Spleen (tissue), 11 donors: ENCODE results near the gene MAPK11. TPM values are rescaled to one million over a fixed set of nuclear protein-coding genes. Genes with fewer than 3 reads are reported as not detected.

Experiments used
- DNase-seq: peaks from one replicate; pipeline ENCODE4 v3.0.0-alpha.2; 2020
- H3K27ac ChIP-seq, 8 donors: fragments of 200-600 bp; sonication (generic) in 7 of 8; 1 replicate in 4 of 8; 2 replicates in 4 of 8; pipeline versions ENCODE4 v1.5.0 to v1.8.0; 2016 to 2021; ENCODE audit warnings: inconsistent platforms in 4 of 8, mild to moderate bottlenecking in 4 of 8, moderate library complexity in 1 of 8
- H3K27me3 ChIP-seq, 7 donors: fragments of 200-600 bp; sonication (generic) in 6 of 7; replicated peaks in 1 of 7; 1 replicate in 4 of 7; 2 replicates in 3 of 7; pipeline versions ENCODE4 v1.5.0 to v1.8.0; 2016 to 2021; ENCODE audit warnings: inconsistent platforms in 3 of 7, mild to moderate bottlenecking in 1 of 7
- H3K36me3 ChIP-seq, 6 donors: fragments of 200-600 bp; sonication (generic) in 5 of 6; 1 replicate in 4 of 6; 2 replicates in 2 of 6; pipeline versions ENCODE4 v1.5.0 to v1.8.0; 2016 to 2021; ENCODE audit warnings: inconsistent platforms in 2 of 6
- H3K4me1 ChIP-seq, 6 donors: fragments of 200-600 bp; sonication (generic) in 5 of 6; 1 replicate in 3 of 6; 2 replicates in 3 of 6; pipeline versions ENCODE4 v1.5.0 to v1.8.0; 2016 to 2021; ENCODE audit warnings: inconsistent platforms in 3 of 6
- H3K4me3 ChIP-seq, 8 donors: fragments of 200-600 bp; sonication (generic) in 7 of 8; 1 replicate in 4 of 8; 2 replicates in 4 of 8; pipeline versions ENCODE4 v1.5.0 to v1.8.0; 2016 to 2021; ENCODE audit warnings: inconsistent platforms in 4 of 8, mild to moderate bottlenecking in 4 of 8, moderate library complexity in 2 of 8
- H3K9me3 ChIP-seq, 8 donors: fragments of 200-600 bp; sonication (generic) in 7 of 8; 1 replicate in 4 of 8; 2 replicates in 4 of 8; pipeline versions ENCODE4 v1.5.0 to v1.8.0; 2016 to 2021; ENCODE audit warnings: inconsistent platforms in 4 of 8
- POLR2A ChIP-seq, 3 donors: fragments of 450-650 bp; IDR thresholded peaks; one replicate each; pipeline ENCODE4 v1.5.1; 2017; ENCODE audit warnings: antibody characterized with exemption in 3 of 3, mild to moderate bottlenecking in 1 of 3
- POLR2AphosphoS5 ChIP-seq, 3 donors: sonication (generic); formaldehyde crosslinking; IDR thresholded peaks; one replicate each; pipeline ENCODE4 v1.5.1; 2017; ENCODE audit warnings: antibody characterized with exemption in 3 of 3
- WGBS, 5 donors: extraction: QIAGEN DNeasy Blood & Tissue Kit in 3 of 5; methylation state at CpG; one replicate each; pipeline versions ENCODE4 v1.1.5 to v1.1.7; 2013 to 2018; 5-methylcytosine and 5-hydroxymethylcytosine counted together
- intact Hi-C: fragments of 100-400 bp; cut with DNase I; formaldehyde crosslinking; loops from one replicate; pipeline ENCODE4 v1.15.0; 2023; ENCODE audit warnings: low total_unique reads
- polyA plus RNA-seq, 3 donors: library from polyadenylated mRNA; stranded (reverse); fragments of 200-250 nt; gene quantifications; one replicate each; pipeline ENCODE4 v1.2.1, GENCODE V29; 2013
- total RNA-seq, 7 donors: library from RNA; depleted of rRNA in 3 of 7; stranded (reverse); fragments of >200 nt in 3 of 7; fragmentation: NEBNext Ultra II Directional in 4 of 7; extraction: Animal tissue kit (Norgen Biotek cat#: 25700) in 4 of 7; gene quantifications; one replicate each; pipeline versions ENCODE4 v1.1.0 to v1.2.1, GENCODE V29; 2016 to 2021
- TF ChIP-seq, protein P1 (sequence below), 11 experiments: fragments of 200-600 bp in 7 of 11; fragments of 450-650 bp in 4 of 11; sonication (generic) in 4 of 11; IDR thresholded peaks in 8 of 11; conservative IDR thresholded peaks in 3 of 11; 1 replicate in 7 of 11; 2 replicates in 4 of 11; pipeline versions ENCODE4 v1.4.0 to v1.8.0; 2016 to 2021; ENCODE audit warnings: antibody characterized with exemption in 11 of 11, inconsistent platforms in 4 of 11, mild to moderate bottlenecking in 1 of 11
- donor health status: healthy with polysubstance abuse.
- donor health status: DM: no; HTN: no; CAD: no; lungs with moderate emphysema.
- donor health status: DM: no; HTN: no; CAD: no.
- donor health status: Bipolar disorder and iron deficiency.
- donor health status: healthy.
- donor health status: DM: no; HTN: no; CAD: no.
- donor health status: DM: yes; HTN: yes; CAD: no.

MAPK11 gene
- total and polyA plus RNA-seq, 10 donors = 5.2 to 25.3 (median 11.3) TPM

DNA sequence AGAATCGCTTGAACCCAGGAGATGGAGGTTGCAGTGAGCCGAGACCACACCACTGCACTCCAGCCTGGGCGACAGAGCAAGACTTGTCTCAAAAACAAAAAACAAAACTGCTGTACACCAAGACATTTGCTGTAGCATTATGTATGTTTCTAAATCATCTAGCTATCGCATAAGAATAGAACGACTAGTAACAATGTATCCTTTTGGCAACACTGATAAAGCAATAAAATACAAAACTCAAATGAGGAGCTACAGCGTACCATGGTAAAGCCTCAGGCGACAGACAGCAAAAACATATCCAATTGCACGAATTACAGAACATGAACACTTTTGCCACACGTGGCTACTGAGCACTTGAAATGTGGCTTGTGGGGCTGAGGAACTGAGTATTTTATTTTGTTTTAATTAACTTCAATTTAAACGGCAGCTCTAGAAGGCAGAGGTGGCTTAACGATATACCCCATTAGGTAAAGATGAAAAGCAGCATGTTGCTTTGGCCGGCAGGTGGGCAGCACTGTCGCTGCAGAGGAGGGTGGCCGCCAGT, 27.7 kb downstream of the MAPK11 start:
- no peak overlapping the region for H3K27ac ChIP-seq
- no peaks in the 10 kb centered on the region for H3K9me3 ChIP-seq
- peaks cover 44 to 84% (median 60%) of the 10 kb centered on the region in 6 donors for H3K4me1 ChIP-seq
- H3K4me3 ChIP-seq = peak overlapping the region; percentile 79 to 96 (median 91)
- peaks cover 0 to 51% (median 23%) of the 10 kb centered on the region in 6 donors for H3K36me3 ChIP-seq
- 64 to 81% (median 73%) methylated on average over 14 of the region's 14 CpGs for WGBS, 5 donors
- no peak for DNase-seq
- no peaks in the 10 kb centered on the region for H3K27me3 ChIP-seq
- intact Hi-C loops = loop anchor here (10.0 kb wide), 1 partner anchor 252 kb away; no protein-coding TSS in a partner anchor
- no peak for TF ChIP-seq POLR2AphosphoS5 (IDR thresholded peaks at IDR 0.05)
- no peak for TF ChIP-seq POLR2A (IDR thresholded peaks at IDR 0.05)
- TF ChIP-seq, protein P1, sequence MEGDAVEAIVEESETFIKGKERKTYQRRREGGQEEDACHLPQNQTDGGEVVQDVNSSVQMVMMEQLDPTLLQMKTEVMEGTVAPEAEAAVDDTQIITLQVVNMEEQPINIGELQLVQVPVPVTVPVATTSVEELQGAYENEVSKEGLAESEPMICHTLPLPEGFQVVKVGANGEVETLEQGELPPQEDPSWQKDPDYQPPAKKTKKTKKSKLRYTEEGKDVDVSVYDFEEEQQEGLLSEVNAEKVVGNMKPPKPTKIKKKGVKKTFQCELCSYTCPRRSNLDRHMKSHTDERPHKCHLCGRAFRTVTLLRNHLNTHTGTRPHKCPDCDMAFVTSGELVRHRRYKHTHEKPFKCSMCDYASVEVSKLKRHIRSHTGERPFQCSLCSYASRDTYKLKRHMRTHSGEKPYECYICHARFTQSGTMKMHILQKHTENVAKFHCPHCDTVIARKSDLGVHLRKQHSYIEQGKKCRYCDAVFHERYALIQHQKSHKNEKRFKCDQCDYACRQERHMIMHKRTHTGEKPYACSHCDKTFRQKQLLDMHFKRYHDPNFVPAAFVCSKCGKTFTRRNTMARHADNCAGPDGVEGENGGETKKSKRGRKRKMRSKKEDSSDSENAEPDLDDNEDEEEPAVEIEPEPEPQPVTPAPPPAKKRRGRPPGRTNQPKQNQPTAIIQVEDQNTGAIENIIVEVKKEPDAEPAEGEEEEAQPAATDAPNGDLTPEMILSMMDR (IDR thresholded peaks at IDR 0.05 in 8 of 11, conservative IDR thresholded peaks at IDR 0.05 in 3 of 11) = no peak

DNA sequence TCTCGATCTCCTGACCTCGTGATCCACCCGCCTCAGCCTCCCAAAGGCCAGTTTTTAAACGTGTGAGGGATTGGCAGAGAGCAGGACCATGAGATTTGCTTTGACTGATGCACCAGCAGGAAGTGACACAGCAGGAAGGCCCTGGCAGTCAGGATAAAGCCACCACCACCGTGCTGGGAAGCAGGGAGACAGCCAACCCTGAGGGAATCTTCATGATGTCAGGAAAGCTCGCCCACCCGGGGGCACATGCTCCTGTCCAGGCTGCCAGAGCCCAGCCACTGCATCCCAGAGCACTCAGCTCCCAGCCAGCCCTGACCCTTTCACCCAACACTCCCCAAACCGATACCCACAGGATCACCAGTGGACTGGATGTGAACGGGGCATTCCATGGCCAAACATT, 31.4 kb downstream of the MAPK11 start:
- H3K4me3 ChIP-seq = no peak overlapping the region
- no peak overlapping the region for H3K27ac ChIP-seq
- no peaks in the 10 kb centered on the region for H3K9me3 ChIP-seq
- peaks cover 30 to 65% (median 36%) of the 10 kb centered on the region in 6 donors for H3K4me1 ChIP-seq
- DNase-seq = no peak
- WGBS, 5 donors = 77 to 88% (median 82%) methylated on average over 7 to 9 of the region's 9 CpGs
- TF ChIP-seq, protein P1 (IDR thresholded peaks at IDR 0.05 in 8 of 11, conservative IDR thresholded peaks at IDR 0.05 in 3 of 11) = no peak
- TF ChIP-seq POLR2A (IDR thresholded peaks at IDR 0.05) (no peak), POLR2AphosphoS5 (IDR thresholded peaks at IDR 0.05) (no peak)
- H3K27me3 ChIP-seq = no peaks in the 10 kb centered on the region
- intact Hi-C loops = no loop called here
- H3K36me3 ChIP-seq = peaks cover 0 to 63% (median 22%) of the 10 kb centered on the region in 6 donors

DNA sequence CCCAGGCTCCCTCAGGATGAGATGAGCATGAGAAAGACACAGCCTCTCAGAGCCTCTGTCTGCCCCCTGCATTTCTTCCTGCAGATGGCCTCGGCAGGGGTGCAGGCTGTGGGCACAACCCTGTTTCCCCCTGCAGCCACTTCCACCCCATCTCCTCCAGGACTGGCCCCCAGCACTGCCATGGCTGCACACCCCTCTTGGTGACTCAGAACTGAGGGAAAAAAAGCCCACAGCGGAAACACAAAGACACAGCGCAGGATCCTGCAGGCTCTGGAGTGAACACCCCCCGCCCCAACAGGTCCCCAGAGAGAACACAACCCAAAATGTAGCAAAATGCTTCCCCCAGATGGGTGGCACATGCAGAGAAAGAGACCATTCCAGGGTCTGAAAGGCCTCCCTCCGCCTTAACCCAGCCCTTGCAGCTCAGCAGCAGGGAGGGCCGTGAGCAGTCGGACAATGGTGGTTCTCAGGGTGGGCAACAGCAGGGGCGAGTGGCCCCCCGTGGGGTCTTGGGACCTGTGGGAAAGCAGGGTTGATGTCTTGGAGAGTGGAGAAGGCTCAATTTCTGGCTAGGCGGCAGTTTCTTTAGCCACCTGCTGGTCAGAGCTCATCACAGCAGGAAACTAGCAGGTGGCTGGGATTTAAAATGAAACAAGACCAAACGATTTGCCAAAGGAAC, 33.3 kb downstream of the MAPK11 start:
- Histone ChIP-seq H3K27ac (no peak overlapping the region), H3K27me3 (no peaks in the 10 kb centered on the region), H3K4me3 (no peak overlapping the region), H3K4me1 (peaks cover 13 to 46% (median 17%) of the 10 kb centered on the region in 6 donors), H3K9me3 (no peaks in the 10 kb centered on the region), H3K36me3 (peaks cover 0 to 82% (median 39%) of the 10 kb centered on the region in 6 donors)
- 69 to 80% (median 75%) methylated on average over 10 to 11 of the region's 11 CpGs for WGBS, 5 donors
- intact Hi-C loops = no loop called here
- TF ChIP-seq POLR2AphosphoS5 (IDR thresholded peaks at IDR 0.05) = no peak
- TF ChIP-seq, protein P1 (IDR thresholded peaks at IDR 0.05 in 8 of 11, conservative IDR thresholded peaks at IDR 0.05 in 3 of 11) = peak in 5 of 11 experiments; percentile 12 to 44 (median 18)
- no peak for DNase-seq

DNA sequence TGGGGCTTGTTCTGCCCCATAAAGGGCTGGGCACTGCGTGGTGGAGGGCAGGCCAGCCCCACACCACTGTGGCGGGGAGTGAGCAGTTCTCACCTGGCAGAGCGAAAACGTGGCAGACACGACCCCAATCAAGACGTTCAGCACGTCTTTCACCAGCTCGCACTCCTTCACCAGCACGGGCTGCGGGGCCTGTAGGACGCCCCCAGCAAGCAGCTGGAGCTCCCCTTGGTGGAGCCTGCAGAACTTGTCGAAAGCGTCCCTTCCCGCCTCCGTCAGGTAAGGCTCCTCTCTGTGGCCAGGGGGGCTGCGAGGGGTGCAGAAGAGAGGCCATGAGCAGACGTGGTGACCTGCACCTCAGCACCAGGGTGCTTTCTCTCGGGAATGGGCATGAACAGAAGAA, 37.0 kb downstream of the MAPK11 start:
- TF ChIP-seq POLR2AphosphoS5 (IDR thresholded peaks at IDR 0.05) (peak in 1 of 3 donors; percentile 13), POLR2A (IDR thresholded peaks at IDR 0.05) (no peak)
- intact Hi-C loops = no loop called here

More for the DNA sequence above, 37.0 kb downstream of the MAPK11 start:
- Histone ChIP-seq H3K27me3 (no peaks in the 10 kb centered on the region), H3K27ac (no peak overlapping the region), H3K36me3 (peaks cover 0 to 93% (median 37%) of the 10 kb centered on the region in 6 donors), H3K4me1 (peaks cover 0 to 14% (median 0%) of the 10 kb centered on the region in 6 donors), H3K9me3 (no peaks in the 10 kb centered on the region), H3K4me3 (no peak overlapping the region)
- 89 to 97% (median 95%) methylated on average over 18 of the region's 18 CpGs for WGBS, 5 donors
- no peak for DNase-seq
